Measurements from ENCODE around the gene FOXR1.

DNA sequence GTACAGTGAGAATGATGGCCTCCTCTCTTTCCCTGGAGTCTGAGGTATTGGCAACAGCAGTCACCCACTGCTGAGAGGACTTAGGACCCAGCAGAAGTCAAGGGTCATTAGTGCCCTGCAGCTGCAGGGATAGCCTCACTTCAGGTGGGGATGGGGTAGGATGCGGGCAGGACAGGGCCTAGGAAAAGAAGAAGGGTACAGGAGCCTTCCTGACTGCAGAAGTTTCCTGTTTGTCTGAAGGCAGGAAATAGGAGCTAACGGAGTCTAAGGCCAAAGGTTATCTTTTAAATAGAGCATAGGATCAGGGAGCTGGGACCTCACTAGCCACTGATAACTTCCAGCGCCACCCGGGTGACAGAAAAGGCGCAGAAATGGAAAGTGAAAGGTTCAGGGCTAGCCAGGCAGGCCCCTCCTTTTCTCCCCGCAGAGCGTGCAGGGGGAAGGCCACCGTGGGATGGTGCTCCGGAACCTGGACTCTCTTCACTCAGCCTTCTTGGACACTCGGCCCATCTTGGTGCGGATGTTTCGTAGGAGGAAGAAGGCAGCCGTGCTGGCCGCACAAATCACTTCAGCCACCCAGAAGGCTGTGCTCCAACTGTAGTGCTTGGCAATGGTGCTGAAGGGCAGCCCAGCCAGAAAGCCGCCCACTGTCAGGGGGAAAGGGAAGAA, 53.0 kb downstream of the FOXR1 start:
- TF ChIP-seq POLR2A (IDR thresholded peaks at IDR 0.05; ENCODE audit: low read depth, low read length) = no peak
- TF ChIP-seq TAF1 (IDR thresholded peaks at IDR 0.05; ENCODE audit: borderline replicate concordance, low read depth, low read length) = no peak
- no peak for TF ChIP-seq POLR2AphosphoS5 (IDR thresholded peaks at IDR 0.05; ENCODE audit: low read depth, low read length)

All from GM12892 (cell line).